Urinary bladder (tissue), 4 donors: ENCODE data around the gene TPSD1. TPM values are rescaled to one million over a fixed set of nuclear protein-coding genes. Genes with fewer than 3 reads are reported as not detected.
"Not testable (repeated sequence)": the region's sequence is repeated elsewhere in the genome, so short reads cannot be mapped to it uniquely, and the experiment has no call there.

Experiments
- DNase-seq: peaks from one replicate; pipeline ENCODE4 v3.0.0-alpha.2; 2015; ENCODE audit errors: extremely low spot score
- H3K27ac ChIP-seq: one replicate; pipeline ENCODE4 v1.5.1; 2013; ENCODE audit warnings: low read depth, mild to moderate bottlenecking, moderate library complexity
- H3K36me3 ChIP-seq: one replicate; pipeline ENCODE4 v1.6.1; 2013; ENCODE audit warnings: mild to moderate bottlenecking, moderate library complexity; ENCODE audit not compliant: insufficient read depth
- H3K4me1 ChIP-seq: one replicate; pipeline ENCODE4 v1.6.1; 2013; ENCODE audit warnings: mild to moderate bottlenecking, moderate library complexity; ENCODE audit not compliant: insufficient read depth
- H3K4me3 ChIP-seq: one replicate; pipeline ENCODE4 v1.5.1; 2013; ENCODE audit warnings: low read depth, low read length
- whole genome bisulfite sequencing: extraction: QIAGEN DNeasy Blood & Tissue Kit; methylation state at CpG from one replicate; pipeline ENCODE4 v1.1.7; 2013; 5-methylcytosine and 5-hydroxymethylcytosine counted together
- polyA plus RNA-seq: library from polyadenylated mRNA; stranded (reverse); fragments of 200-250 nt; gene quantifications from one replicate; pipeline ENCODE4 v1.2.3, GENCODE V29; 2013
- total RNA-seq: library from RNA; depleted of rRNA; stranded (reverse); fragments of >200 nt; gene quantifications from one replicate; pipeline ENCODE4 v1.2.3, GENCODE V29; 2014
- donor health status: healthy with polysubstance abuse.
- donor health status: healthy.

TPSD1 gene
- total and polyA plus RNA-seq, 2 donors = 1.1 to 2.1 TPM

- H3K27ac ChIP-seq = no peak overlapping the region
Observed at GRCh38 chr16:1258906-1259759, 3.3 kb downstream of the TPSD1 start.

GRCh38 chr16:1259760-1260068, 3.8 kb downstream of the TPSD1 start:
- Histone ChIP-seq H3K36me3 (no peaks in the 10 kb centered on the region), H3K4me1 (no peaks in the 10 kb centered on the region), H3K4me3 (no peak overlapping the region), H3K27ac (no peak overlapping the region)
- DNase-seq = no peak
- 28% methylated on average over 11 of the region's 11 CpGs for WGBS

More at GRCh38 chr16:1258906-1259759, 3.3 kb downstream of the TPSD1 start:
- DNase-seq = no peak
- H3K4me1 ChIP-seq = no peaks in the 10 kb centered on the region
- H3K36me3 ChIP-seq = no peaks in the 10 kb centered on the region
- H3K4me3 ChIP-seq = no peak overlapping the region
- 14% methylated on average over 42 of the region's 42 CpGs for WGBS

GRCh38 chr16:1260101-1260680, 4.3 kb downstream of the TPSD1 start:
- no peak overlapping the region for H3K4me3 ChIP-seq
- H3K36me3 ChIP-seq = no peaks in the 10 kb centered on the region
- no peak overlapping the region for H3K27ac ChIP-seq
- DNase-seq = no peak
- no peaks in the 10 kb centered on the region for H3K4me1 ChIP-seq
- WGBS = 68% methylated on average over 36 of the region's 36 CpGs

GRCh38 chr16:1261131-1261892, 5.4 kb downstream of the TPSD1 start:
- no peaks in the 10 kb centered on the region for H3K36me3 ChIP-seq
- H3K4me3 ChIP-seq = no peak overlapping the region
- no peak overlapping the region for H3K27ac ChIP-seq
- 13% methylated on average over 47 of the region's 47 CpGs for WGBS
- H3K4me1 ChIP-seq = no peaks in the 10 kb centered on the region
- no peak for DNase-seq

GRCh38 chr16:1262210-1262845, 6.5 kb downstream of the TPSD1 start:
- WGBS = 81% methylated on average over 32 of the region's 32 CpGs

GRCh38 chr16:1262846-1263221, 7.0 kb downstream of the TPSD1 start:
- DNase-seq = no peak
- 77% methylated on average over 9 of the region's 9 CpGs for WGBS
- Histone ChIP-seq H3K27ac (no peak overlapping the region), H3K4me1 (no peaks in the 10 kb centered on the region), H3K36me3 (no peaks in the 10 kb centered on the region), H3K4me3 (no peak overlapping the region)

More at GRCh38 chr16:1262210-1262845, 6.5 kb downstream of the TPSD1 start:
- no peaks in the 10 kb centered on the region for H3K36me3 ChIP-seq
- no peak overlapping the region for H3K4me3 ChIP-seq
- H3K4me1 ChIP-seq = no peaks in the 10 kb centered on the region
- no peak overlapping the region for H3K27ac ChIP-seq
- no peak for DNase-seq

- 52% methylated on average over 15 of the region's 15 CpGs for WGBS
- no peaks in the 10 kb centered on the region for H3K4me1 ChIP-seq
- H3K36me3 ChIP-seq = no peaks in the 10 kb centered on the region
- no peak overlapping the region for H3K4me3 ChIP-seq
- DNase-seq = no peak
- no peak overlapping the region for H3K27ac ChIP-seq
Observed at GRCh38 chr16:1263591-1264344, 7.9 kb downstream of the TPSD1 start.

GRCh38 chr16:1264345-1265089, 8.6 kb downstream of the TPSD1 start:
- Histone ChIP-seq H3K4me1 (no peaks in the 10 kb centered on the region), H3K27ac (no peak overlapping the region), H3K36me3 (no peaks in the 10 kb centered on the region), H3K4me3 (no peak overlapping the region)
- no peak for DNase-seq
- WGBS = 96% methylated on average over 16 of the region's 16 CpGs

GRCh38 chr16:1265090-1265630, 9.3 kb downstream of the TPSD1 start:
- Histone ChIP-seq H3K4me3 (no peak overlapping the region), H3K4me1 (no peaks in the 10 kb centered on the region), H3K36me3 (no peaks in the 10 kb centered on the region), H3K27ac (no peak overlapping the region)
- WGBS = 76% methylated on average over 13 of the region's 13 CpGs
- DNase-seq = no peak

- Histone ChIP-seq H3K4me3 (no peak overlapping the region), H3K36me3 (no peaks in the 10 kb centered on the region), H3K27ac (no peak overlapping the region), H3K4me1 (no peaks in the 10 kb centered on the region)
- 89% methylated on average over 19 of the region's 19 CpGs for WGBS
- DNase-seq = no peak
Observed at GRCh38 chr16:1265826-1266225, 10.0 kb downstream of the TPSD1 start.

- not testable (repeated sequence) for H3K4me3 ChIP-seq, H3K27ac ChIP-seq, H3K4me1 ChIP-seq, H3K36me3 ChIP-seq, DNase-seq
- WGBS = 94% methylated on average over 7 of the region's 7 CpGs
Observed at GRCh38 chr16:1269418-1269817, 13.5 kb downstream of the TPSD1 start.

- WGBS = 81% methylated on average over 12 of the region's 12 CpGs
- DNase-seq = no peak
- Histone ChIP-seq H3K4me3 (no peak overlapping the region), H3K27ac (no peak overlapping the region), H3K4me1 (no peaks in the 10 kb centered on the region), H3K36me3 (no peaks in the 10 kb centered on the region)
Observed at GRCh38 chr16:1271380-1271723, 15.5 kb downstream of the TPSD1 start.
